Activated T-helper 9 cell treated with anti-CD3 and anti-CD28 coated beads, Interleukin-2, amount 50 U/mL, for 16 hours (primary cell): ENCODE results near the gene C1QTNF12.

ENCODE experiments used
- DNase-seq: peaks from one replicate; pipeline ENCODE4 v3.0.0-alpha.2; 2020; ENCODE audit warnings: low read depth

Gene C1QTNF12

GRCh38 chr1:1246577-1247340, at the start of gene C1QTNF12:
Gene C1QTNF12, minus strand, starts transcription at chr1:1246722. Its CDS starts 32 bp downstream, at chr1:1246690.
- DNase-seq, result no peak

GRCh38 chr1:1295154-1295923, 48.8 kb upstream of the C1QTNF12 start:
- DNase-seq, result no peak

GRCh38 chr1:1294250-1294890, 47.8 kb upstream of the C1QTNF12 start:
- no peak for DNase-seq

- no peak for DNase-seq
Observed at GRCh38 chr1:1293263-1294249, 47.0 kb upstream of the C1QTNF12 start.

GRCh38 chr1:1292851-1293250, 46.3 kb upstream of the C1QTNF12 start:
- no peak for DNase-seq

- no peak for DNase-seq
Observed at GRCh38 chr1:1292442-1292779, 45.9 kb upstream of the C1QTNF12 start.

- peak; percentile 49 for DNase-seq
Observed at GRCh38 chr1:1291548-1292441, 45.3 kb upstream of the C1QTNF12 start.

GRCh38 chr1:1291023-1291528, 44.6 kb upstream of the C1QTNF12 start:
- no peak for DNase-seq

- peak; percentile 33 for DNase-seq
Observed at GRCh38 chr1:1290238-1290731, 43.8 kb upstream of the C1QTNF12 start.

GRCh38 chr1:1287288-1288110, 41.0 kb upstream of the C1QTNF12 start:
- DNase-seq, result no peak

- no peak for DNase-seq
Observed at GRCh38 chr1:1286313-1287261, 40.1 kb upstream of the C1QTNF12 start.

GRCh38 chr1:1285611-1286311, 39.2 kb upstream of the C1QTNF12 start:
- DNase-seq, result no peak

GRCh38 chr1:1285102-1285571, 38.6 kb upstream of the C1QTNF12 start:
- no peak for DNase-seq

- no peak for DNase-seq
Observed at GRCh38 chr1:1284221-1285101, 37.9 kb upstream of the C1QTNF12 start.

- DNase-seq, result no peak
Observed at GRCh38 chr1:1283821-1284220, 37.3 kb upstream of the C1QTNF12 start.

- DNase-seq, result no peak
Observed at GRCh38 chr1:1282998-1283397, 36.5 kb upstream of the C1QTNF12 start.
